GM12878 (cell line): Measurements from ENCODE around the gene IQCC. TPM values are rescaled to one million over a fixed set of nuclear protein-coding genes. Genes with fewer than 3 reads are reported as not detected.

ENCODE experiments used
- BACH1 ChIP-seq: fragments of 450-650 bp; IDR thresholded peaks from 2 replicates; pipeline ENCODE4 v1.6.1; 2017; ENCODE audit warnings: mild to moderate bottlenecking, borderline replicate concordance
- BCL11A ChIP-seq: IDR thresholded peaks from 2 replicates; pipeline ENCODE4 v1.6.1; 2011; ENCODE audit warnings: low read depth, low read length
- ETV6 ChIP-seq, 2 experiments: fragments of 450-650 bp in 1 of 2; IDR thresholded peaks in 1 of 2; conservative IDR thresholded peaks in 1 of 2; 2 replicates each; pipeline ENCODE4 v1.6.1; 2014; ENCODE audit warnings: antibody characterized with exemption in 1 of 2, borderline replicate concordance in 1 of 2, low read depth in 1 of 2, mild to moderate bottlenecking in 1 of 2, moderate library complexity in 1 of 2
- GATAD2B ChIP-seq: fragments of 450-650 bp; conservative IDR thresholded peaks from 2 replicates; pipeline ENCODE4 v1.6.1; 2017; ENCODE audit warnings: low read depth, mild to moderate bottlenecking, moderate library complexity
- IKZF2 ChIP-seq, 2 experiments: fragments of 450-650 bp; IDR thresholded peaks; 2 replicates each; pipeline ENCODE4 v1.6.1; 2017; ENCODE audit warnings: mild to moderate bottlenecking in 2 of 2, moderate library complexity in 2 of 2
- IRF4 ChIP-seq: IDR thresholded peaks from 2 replicates; pipeline ENCODE4 v1.6.1; 2011; ENCODE audit warnings: low read depth, low read length
- PAX8 ChIP-seq: fragments of 450-650 bp; IDR thresholded peaks from 2 replicates; pipeline ENCODE4 v1.6.1; 2017; ENCODE audit warnings: mild to moderate bottlenecking, moderate library complexity
- SMAD1 ChIP-seq: fragments of 450-650 bp; IDR thresholded peaks from 2 replicates; pipeline ENCODE4 v1.6.1; 2018; ENCODE audit warnings: mild to moderate bottlenecking, low read depth; ENCODE audit not compliant: partially characterized antibody
- SREBF1 ChIP-seq: IDR thresholded peaks from 2 replicates; pipeline ENCODE4 v1.6.1; 2012; ENCODE audit warnings: mild to moderate bottlenecking, low read length
- STAT3 ChIP-seq: IDR thresholded peaks from 2 replicates; pipeline ENCODE4 v1.6.1; 2011; ENCODE audit warnings: low read depth, low read length, improper control_type of control experiment
- TAF1 ChIP-seq: IDR thresholded peaks from 2 replicates; pipeline ENCODE4 v1.6.1; 2011; ENCODE audit warnings: mild to moderate bottlenecking, low read depth, low read length, borderline replicate concordance
- TBL1XR1 ChIP-seq: IDR thresholded peaks from 2 replicates; pipeline ENCODE4 v1.6.1; 2012; ENCODE audit warnings: low read depth, low read length, improper control_type of control experiment
- YBX1 ChIP-seq: fragments of 450-650 bp; IDR thresholded peaks from 2 replicates; pipeline ENCODE4 v1.6.1; 2016; ENCODE audit warnings: antibody characterized with exemption
- ZNF207 ChIP-seq: fragments of 450-650 bp; IDR thresholded peaks from 2 replicates; pipeline ENCODE4 v1.6.1; 2014; ENCODE audit warnings: antibody characterized with exemption, mild to moderate bottlenecking, borderline replicate concordance
- ZNF217 ChIP-seq: fragments of 450-650 bp; IDR thresholded peaks from 2 replicates; pipeline ENCODE4 v1.6.1; 2017; ENCODE audit warnings: antibody characterized with exemption, mild to moderate bottlenecking
- polyA plus RNA-seq, 11 experiments: library from polyadenylated mRNA; depleted of rRNA in 4 of 11; unstranded in 6 of 11; stranded (reverse) in 5 of 11; fragments of >200 nt; fragmentation: Nextera tagmentation in 4 of 11; fragmentation: Illumina TruSeq in 1 of 11; extraction: Ambion mirVana in 4 of 11; extraction: Trizol in 1 of 11; gene quantifications; 1 replicate in 1 of 11; 2 replicates in 10 of 11; pipeline versions ENCODE4 v1.2.1 to v1.2.3, GENCODE V29; 2011 to 2016; ENCODE audit warnings: inconsistent platforms in 2 of 11, missing spikeins in 2 of 11, low read depth in 1 of 11
- total RNA-seq, 4 experiments: library from RNA; depleted of rRNA in 3 of 4; stranded (reverse); fragments of >200 nt in 3 of 4; fragmentation: Illumina TruSeq in 1 of 4; extraction: Trizol in 1 of 4; gene quantifications; 2 replicates each; pipeline versions ENCODE4 v1.2.1 to v1.2.3, GENCODE V29; 2013 to 2021
- TF ChIP-seq, protein P1 (sequence below): IDR thresholded peaks from 2 replicates; pipeline ENCODE4 v1.6.1; 2012; ENCODE audit warnings: low read depth, low read length, improper control_type of control experiment
- TF ChIP-seq, protein P2 (sequence below): fragments of 450-650 bp; IDR thresholded peaks from 2 replicates; pipeline ENCODE4 v1.6.1; 2018; ENCODE audit warnings: mild to moderate bottlenecking, low read depth, moderate library complexity; ENCODE audit not compliant: partially characterized antibody
- TF ChIP-seq, protein P3 (sequence below): fragments of 450-650 bp; formaldehyde crosslinking; IDR thresholded peaks from 2 replicates; pipeline ENCODE4 v1.5.0; 2022; ENCODE audit warnings: mild to moderate bottlenecking, missing genetic modification characterization
- TF ChIP-seq, protein P4 (sequence below): IDR thresholded peaks from 2 replicates; pipeline ENCODE4 v1.6.1; 2011; ENCODE audit warnings: low read depth, low read length, improper control_type of control experiment, borderline replicate concordance

IQCC gene
- total and polyA plus RNA-seq, 10 of the 15 experiments (the other 5 are each of a cell fraction or from before 2014, with no cell fraction given) = 2.1 to 6.8 (median 4.9) TPM

DNA sequence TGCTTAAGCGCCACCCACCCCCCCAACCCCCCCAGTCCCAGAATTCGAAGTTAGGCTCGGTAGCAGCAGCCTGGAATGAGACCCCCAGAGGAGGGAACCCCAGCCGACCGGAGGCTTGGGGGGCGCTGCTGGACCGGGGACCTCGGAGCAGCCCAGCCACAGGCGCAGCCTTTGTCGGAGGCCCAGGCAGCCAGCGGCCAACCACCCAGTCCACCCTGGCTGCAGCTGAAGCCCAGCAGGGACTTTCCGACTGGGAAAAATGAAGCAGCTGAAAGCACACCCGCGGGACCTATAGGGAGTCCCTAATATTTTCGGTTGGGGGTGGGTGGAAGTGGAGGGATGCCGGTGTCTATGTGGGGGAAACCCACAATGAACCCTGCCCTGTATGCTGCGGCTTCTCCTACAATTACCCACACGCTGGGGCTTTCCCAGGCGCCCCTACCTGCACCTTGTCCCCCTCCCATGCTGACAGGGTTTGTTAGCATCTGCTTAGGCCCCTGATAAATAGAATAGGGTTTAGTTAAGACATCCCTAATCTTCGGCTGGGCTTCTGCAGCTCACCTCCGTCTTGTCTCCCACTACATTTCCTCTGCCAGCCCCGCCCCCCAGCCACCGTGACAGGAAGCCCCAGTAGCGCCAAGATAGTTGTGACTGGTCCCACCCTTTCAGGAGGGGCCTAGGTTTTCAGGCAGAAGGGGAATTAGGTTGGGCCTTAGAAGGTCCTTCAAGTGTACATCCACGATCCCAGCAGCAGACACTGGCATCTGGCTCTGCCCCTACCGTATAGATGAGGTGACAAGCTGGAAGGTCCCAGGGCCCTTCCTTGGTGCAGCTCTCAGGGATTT lies 4.2 kb upstream of the IQCC start (continued):
- TF ChIP-seq, protein P1, sequence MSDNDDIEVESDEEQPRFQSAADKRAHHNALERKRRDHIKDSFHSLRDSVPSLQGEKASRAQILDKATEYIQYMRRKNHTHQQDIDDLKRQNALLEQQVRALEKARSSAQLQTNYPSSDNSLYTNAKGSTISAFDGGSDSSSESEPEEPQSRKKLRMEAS = no peak
- TF ChIP-seq IKZF2 (IDR thresholded peaks at IDR 0.05) = peak; percentile 80 to 82
- no peak for TF ChIP-seq SREBF1
- TF ChIP-seq STAT3 = no peak
- TF ChIP-seq, protein P2, sequence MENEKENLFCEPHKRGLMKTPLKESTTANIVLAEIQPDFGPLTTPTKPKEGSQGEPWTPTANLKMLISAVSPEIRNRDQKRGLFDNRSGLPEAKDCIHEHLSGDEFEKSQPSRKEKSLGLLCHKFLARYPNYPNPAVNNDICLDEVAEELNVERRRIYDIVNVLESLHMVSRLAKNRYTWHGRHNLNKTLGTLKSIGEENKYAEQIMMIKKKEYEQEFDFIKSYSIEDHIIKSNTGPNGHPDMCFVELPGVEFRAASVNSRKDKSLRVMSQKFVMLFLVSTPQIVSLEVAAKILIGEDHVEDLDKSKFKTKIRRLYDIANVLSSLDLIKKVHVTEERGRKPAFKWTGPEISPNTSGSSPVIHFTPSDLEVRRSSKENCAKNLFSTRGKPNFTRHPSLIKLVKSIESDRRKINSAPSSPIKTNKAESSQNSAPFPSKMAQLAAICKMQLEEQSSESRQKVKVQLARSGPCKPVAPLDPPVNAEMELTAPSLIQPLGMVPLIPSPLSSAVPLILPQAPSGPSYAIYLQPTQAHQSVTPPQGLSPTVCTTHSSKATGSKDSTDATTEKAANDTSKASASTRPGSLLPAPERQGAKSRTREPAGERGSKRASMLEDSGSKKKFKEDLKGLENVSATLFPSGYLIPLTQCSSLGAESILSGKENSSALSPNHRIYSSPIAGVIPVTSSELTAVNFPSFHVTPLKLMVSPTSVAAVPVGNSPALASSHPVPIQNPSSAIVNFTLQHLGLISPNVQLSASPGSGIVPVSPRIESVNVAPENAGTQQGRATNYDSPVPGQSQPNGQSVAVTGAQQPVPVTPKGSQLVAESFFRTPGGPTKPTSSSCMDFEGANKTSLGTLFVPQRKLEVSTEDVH = no peak
- TF ChIP-seq YBX1 = no peak
- TF ChIP-seq, protein P3, sequence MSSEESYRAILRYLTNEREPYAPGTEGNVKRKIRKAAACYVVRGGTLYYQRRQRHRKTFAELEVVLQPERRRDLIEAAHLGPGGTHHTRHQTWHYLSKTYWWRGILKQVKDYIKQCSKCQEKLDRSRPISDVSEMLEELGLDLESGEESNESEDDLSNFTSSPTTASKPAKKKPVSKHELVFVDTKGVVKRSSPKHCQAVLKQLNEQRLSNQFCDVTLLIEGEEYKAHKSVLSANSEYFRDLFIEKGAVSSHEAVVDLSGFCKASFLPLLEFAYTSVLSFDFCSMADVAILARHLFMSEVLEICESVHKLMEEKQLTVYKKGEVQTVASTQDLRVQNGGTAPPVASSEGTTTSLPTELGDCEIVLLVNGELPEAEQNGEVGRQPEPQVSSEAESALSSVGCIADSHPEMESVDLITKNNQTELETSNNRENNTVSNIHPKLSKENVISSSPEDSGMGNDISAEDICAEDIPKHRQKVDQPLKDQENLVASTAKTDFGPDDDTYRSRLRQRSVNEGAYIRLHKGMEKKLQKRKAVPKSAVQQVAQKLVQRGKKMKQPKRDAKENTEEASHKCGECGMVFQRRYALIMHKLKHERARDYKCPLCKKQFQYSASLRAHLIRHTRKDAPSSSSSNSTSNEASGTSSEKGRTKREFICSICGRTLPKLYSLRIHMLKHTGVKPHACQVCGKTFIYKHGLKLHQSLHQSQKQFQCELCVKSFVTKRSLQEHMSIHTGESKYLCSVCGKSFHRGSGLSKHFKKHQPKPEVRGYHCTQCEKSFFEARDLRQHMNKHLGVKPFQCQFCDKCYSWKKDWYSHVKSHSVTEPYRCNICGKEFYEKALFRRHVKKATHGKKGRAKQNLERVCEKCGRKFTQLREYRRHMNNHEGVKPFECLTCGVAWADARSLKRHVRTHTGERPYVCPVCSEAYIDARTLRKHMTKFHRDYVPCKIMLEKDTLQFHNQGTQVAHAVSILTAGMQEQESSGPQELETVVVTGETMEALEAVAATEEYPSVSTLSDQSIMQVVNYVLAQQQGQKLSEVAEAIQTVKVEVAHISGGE = no peak
- no peak for TF ChIP-seq ETV6 (conservative IDR thresholded peaks at IDR 0.05 in 1 of 2, IDR thresholded peaks at IDR 0.05 in 1 of 2; ENCODE audit: borderline replicate concordance in 1 of 2, low read depth in 1 of 2)
- TF ChIP-seq, protein P4, sequence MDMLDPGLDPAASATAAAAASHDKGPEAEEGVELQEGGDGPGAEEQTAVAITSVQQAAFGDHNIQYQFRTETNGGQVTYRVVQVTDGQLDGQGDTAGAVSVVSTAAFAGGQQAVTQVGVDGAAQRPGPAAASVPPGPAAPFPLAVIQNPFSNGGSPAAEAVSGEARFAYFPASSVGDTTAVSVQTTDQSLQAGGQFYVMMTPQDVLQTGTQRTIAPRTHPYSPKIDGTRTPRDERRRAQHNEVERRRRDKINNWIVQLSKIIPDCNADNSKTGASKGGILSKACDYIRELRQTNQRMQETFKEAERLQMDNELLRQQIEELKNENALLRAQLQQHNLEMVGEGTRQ = no peak
- no peak for TF ChIP-seq BACH1
- TF ChIP-seq TBL1XR1 = peak; percentile 58
- no peak for TF ChIP-seq PAX8
- no peak for TF ChIP-seq BCL11A
- TF ChIP-seq SMAD1 = peak; percentile 36
- no peak for TF ChIP-seq IRF4
- TF ChIP-seq GATAD2B = no peak; the same call in none of the 2 replicates
- TF ChIP-seq ZNF207 = peak; percentile 61; the same call in 1 of the 2 replicates
- no peak for TF ChIP-seq ZNF217
- TF ChIP-seq TAF1 = no peak
